Keratinocyte (primary cell): ENCODE measurements around the gene TAP2. TPM values are rescaled to one million over a fixed set of nuclear protein-coding genes. Genes with fewer than 3 reads are reported as not detected.
A peak's percentile ranks its signal among the peaks of the same experiment; 100 is the strongest.

Experiments used
- DNase-seq: peaks from one replicate; pipeline ENCODE4 v3.0.0-alpha.2; 2011; ENCODE audit warnings: low read depth, missing footprints, low spot score
- FAIRE-seq: peaks from 2 replicates; lab custom pipeline; 2011; peaks lifted over from hg19 to GRCh38; lab: Jason Lieb, UNC
- H2AFZ ChIP-seq: 2 replicates; pipeline ENCODE4 v1.6.0; 2012; ENCODE audit warnings: low read length, control low read depth, inconsistent platforms; ENCODE audit not compliant: control insufficient read depth
- H3K27ac ChIP-seq: 2 replicates; pipeline ENCODE4 v1.5.1; 2011; ENCODE audit warnings: low read length; ENCODE audit not compliant: control insufficient read depth, insufficient read depth
- H3K27me3 ChIP-seq: 3 replicates; pipeline ENCODE4 v1.6.0; 2011; ENCODE audit warnings: low read length; ENCODE audit not compliant: control insufficient read depth, insufficient read depth; ENCODE audit errors: extremely low read depth
- H3K36me3 ChIP-seq, 2 experiments: 2 replicates in 1 of 2; 3 replicates in 1 of 2; pipeline ENCODE4 v1.5.1; 2011; ENCODE audit warnings: low read length in 2 of 2, mild to moderate bottlenecking in 1 of 2; ENCODE audit not compliant: control insufficient read depth in 2 of 2, insufficient read depth in 2 of 2; ENCODE audit errors: extremely low read depth in 1 of 2
- H3K4me1 ChIP-seq: 3 replicates; pipeline ENCODE4 v1.5.1; 2011; ENCODE audit warnings: low read length; ENCODE audit not compliant: control insufficient read depth, insufficient read depth; ENCODE audit errors: extremely low read depth
- H3K4me2 ChIP-seq: 3 replicates; pipeline ENCODE4 v1.6.0; 2011; ENCODE audit warnings: low read depth, low read length; ENCODE audit not compliant: control insufficient read depth, insufficient read depth; ENCODE audit errors: extremely low read depth
- H3K4me3 ChIP-seq, 3 experiments: fragments of 200-600 bp in 1 of 3; sonication (generic) in 1 of 3; 2 replicates in 2 of 3; 3 replicates in 1 of 3; pipeline ENCODE4 v1.5.1; 2011 to 2016; ENCODE audit warnings: low read length in 3 of 3, mild to moderate bottlenecking in 3 of 3, control low read depth in 2 of 3, inconsistent platforms in 1 of 3, low read depth in 1 of 3, mixed read lengths in 1 of 3, mixed run types in 1 of 3, moderate library complexity in 1 of 3; ENCODE audit not compliant: control insufficient read depth in 2 of 3, insufficient read depth in 2 of 3; ENCODE audit errors: extremely low read depth in 1 of 3
- H3K79me2 ChIP-seq: 2 replicates; pipeline ENCODE4 v1.6.0; 2012; ENCODE audit warnings: low read length; ENCODE audit not compliant: control insufficient read depth, insufficient read depth
- H3K9ac ChIP-seq: 3 replicates; pipeline ENCODE4 v1.6.0; 2011; ENCODE audit warnings: low read length; ENCODE audit not compliant: control insufficient read depth, insufficient read depth; ENCODE audit errors: extremely low read depth
- H3K9me1 ChIP-seq: 3 replicates; pipeline ENCODE4 v1.6.0; 2011; ENCODE audit warnings: low read length; ENCODE audit not compliant: control insufficient read depth, insufficient read depth; ENCODE audit errors: extremely low read depth
- H3K9me3 ChIP-seq: 2 replicates; pipeline ENCODE4 v1.5.1; 2012; ENCODE audit warnings: low read depth, low read length; ENCODE audit not compliant: control insufficient read depth
- H4K20me1 ChIP-seq: 3 replicates; pipeline ENCODE4 v1.6.0; 2011; ENCODE audit warnings: low read length; ENCODE audit not compliant: control insufficient read depth, insufficient read depth; ENCODE audit errors: extremely low read depth
- CTCF ChIP-seq, 3 experiments: IDR thresholded peaks in 1 of 3; conservative IDR thresholded peaks in 1 of 3; optimal IDR thresholded peaks in 1 of 3; 2 replicates in 2 of 3; 3 replicates in 1 of 3; pipeline versions ENCODE3 to v1.5.1; 2011; ENCODE audit warnings: low read length in 3 of 3, mild to moderate bottlenecking in 3 of 3, moderate library complexity in 2 of 3, control low read depth in 1 of 3, inconsistent platforms in 1 of 3; ENCODE audit not compliant: insufficient read depth in 2 of 3; ENCODE audit errors: extremely low read depth in 1 of 3
- EZH2 ChIP-seq: IDR thresholded peaks from one replicate; pipeline ENCODE4 v1.6.1; 2012; ENCODE audit warnings: inconsistent platforms, mild to moderate bottlenecking, low read length, moderate library complexity
- dilution Hi-C: fragments of 300-500 bp; cut with MboI; formaldehyde crosslinking; loops from one replicate; pipeline ENCODE4 v1.7.0; 2020; ENCODE audit warnings: low sequenced_read_pairs; ENCODE audit not compliant: extremely low pct_ligation_motif_present
- polyA minus RNA-seq, 3 experiments: library from RNA; depleted of rRNA, polyadenylated mRNA; stranded (reverse); fragments of >200 nt; gene quantifications; 1 replicate in 1 of 3; 2 replicates in 1 of 3; 3 replicates in 1 of 3; pipeline ENCODE4 v1.2.3, GENCODE V29; 2011
- polyA plus RNA-seq, 5 experiments: library from polyadenylated mRNA; depleted of rRNA in 3 of 5; stranded (reverse) in 3 of 5; stranded (forward) in 1 of 5; unstranded in 1 of 5; fragments of >200 nt; gene quantifications; 1 replicate in 1 of 5; 2 replicates in 3 of 5; 3 replicates in 1 of 5; pipeline versions ENCODE4 v1.2.1 to v1.2.3, GENCODE V29; 2011 to 2012; ENCODE audit warnings: missing spikeins in 2 of 5, low read depth in 1 of 5, low replicate concordance in 1 of 5

Gene TAP2
- polyA plus RNA-seq (24.5 to 50.7 TPM (median 32.6 TPM) in 3 replicates), polyA minus RNA-seq (49.4 to 105 TPM (median 68.7 TPM) in 3 replicates)
- 4.3 TPM for polyA plus RNA-seq (2011; ENCODE audit: low read depth)
- 7.8 and 9.5 TPM in 2 replicates for polyA plus RNA-seq (2011; cell fraction: cytosol; rRNA removed)
- 69.2 and 76.6 TPM in 2 replicates for polyA plus RNA-seq (2011; cell fraction: nucleus; rRNA removed)
- polyA plus RNA-seq (2012; ENCODE audit: low replicate concordance): 21.9 and 59.2 TPM in 2 replicates
- 24.0 TPM for polyA minus RNA-seq (2011; cell fraction: cytosol; rRNA and poly(A)+ RNA removed)
- polyA minus RNA-seq (2011; cell fraction: nucleus; rRNA and poly(A)+ RNA removed): 94.4 and 116 TPM in 2 replicates

- H4K20me1 ChIP-seq: no peaks in the 10 kb centered on the region
- H3K27me3 ChIP-seq: no peaks in the 10 kb centered on the region
- peak within 1 kb of the TSS; percentile 95 for H2AFZ ChIP-seq
- FAIRE-seq: peak; percentile 5
- dilution Hi-C loops: no loop called here
- peak within 1 kb of the TSS; percentile 81 for H3K9ac ChIP-seq
- H3K4me2 ChIP-seq: peak within 1 kb of the TSS; percentile 92
- TF ChIP-seq CTCF (optimal IDR thresholded peaks at IDR 0.05 in 1 of 3, IDR thresholded peaks at IDR 0.05 in 1 of 3, conservative IDR thresholded peaks at IDR 0.05 in 1 of 3; ENCODE audit: extremely low read depth in 1 of 3, insufficient read depth in 2 of 3, low read length in 3 of 3): peak; percentile 89 to 96 (median 92)
- no peak for TF ChIP-seq EZH2
- peak within 1 kb of the TSS; percentile 76 for H3K27ac ChIP-seq
- peaks cover 28% of the 10 kb centered on the region for H3K4me1 ChIP-seq
- H3K79me2 ChIP-seq: peaks cover 22% of the 10 kb centered on the region
- DNase-seq: peak; percentile 58
- peak within 1 kb of the TSS; percentile 67 to 86 (median 71) for H3K4me3 ChIP-seq
- no peaks in the 10 kb centered on the region for H3K9me1 ChIP-seq
- no peaks in the 10 kb centered on the region for H3K9me3 ChIP-seq
- H3K36me3 ChIP-seq: peaks cover 4 to 15% of the 10 kb centered on the region in 2 experiments
These were observed at the start of gene TAP2 for GRCh38 chr6:32838114-32838958. TAP2 (minus strand) TSS chr6:32838739; CDS start chr6:32838233, 506 bp downstream.

GRCh38 chr6:32887616-32888015 lies 49.1 kb upstream of the TAP2 start:
- Histone ChIP-seq H3K36me3 (no peaks in the 10 kb centered on the region), H3K4me2 (no peak overlapping the region), H4K20me1 (no peaks in the 10 kb centered on the region), H3K4me3 (no peak overlapping the region), H3K9ac (no peak overlapping the region), H3K9me3 (no peaks in the 10 kb centered on the region), H2AFZ (no peak overlapping the region), H3K4me1 (peaks cover 7% of the 10 kb centered on the region), H3K27ac (no peak overlapping the region), H3K9me1 (no peaks in the 10 kb centered on the region), H3K79me2 (no peaks in the 10 kb centered on the region), H3K27me3 (no peaks in the 10 kb centered on the region)
- DNase-seq (no peak), FAIRE-seq (no peak)
- TF ChIP-seq CTCF (optimal IDR thresholded peaks at IDR 0.05 in 1 of 3, IDR thresholded peaks at IDR 0.05 in 1 of 3, conservative IDR thresholded peaks at IDR 0.05 in 1 of 3; ENCODE audit: extremely low read depth in 1 of 3, insufficient read depth in 2 of 3, low read length in 3 of 3) (no peak), EZH2 (no peak)
- dilution Hi-C loops: no loop called here
